Stimulated activated CD4-positive, alpha-beta T cell treated with anti-CD3 and anti-CD28 coated beads, Interleukin-2, amount 100 ng/mL, for 4 hours (primary cell): ENCODE measurements around the gene GBGT1.

Experiments used
- DNase-seq: peaks from one replicate; pipeline ENCODE4 v3.0.0-alpha.2; 2020; ENCODE audit warnings: low read depth

The GBGT1 gene

GRCh38 chr9:133162861-133163503 is 732 bp downstream of the GBGT1 start:
- DNase-seq = no peak

- DNase-seq = no peak
These were observed 2.2 kb downstream of the GBGT1 start for GRCh38 chr9:133161547-133161950.

- DNase-seq = no peak
These were observed 2.8 kb downstream of the GBGT1 start for GRCh38 chr9:133160742-133161546.

DNA sequence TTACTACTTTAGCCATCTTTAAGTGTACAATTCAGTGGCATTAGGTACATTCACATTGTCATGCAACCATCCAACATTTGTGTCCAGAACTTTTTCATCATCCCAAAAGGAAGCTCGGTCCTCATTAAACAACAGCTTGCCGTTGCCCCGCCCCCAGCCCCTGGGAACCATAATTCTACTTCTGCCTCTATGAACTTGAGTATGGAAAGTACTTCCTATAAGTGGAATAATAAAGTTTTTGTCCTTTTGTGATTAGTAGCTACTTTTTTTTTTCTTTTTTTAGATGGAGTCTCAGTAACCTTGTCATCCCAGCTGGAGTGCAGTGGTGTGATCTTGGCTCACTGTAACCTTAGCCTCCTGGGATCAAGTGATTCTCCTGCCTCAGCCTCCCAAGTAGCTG is 5.0 kb downstream of the GBGT1 start:
- no peak for DNase-seq

DNA sequence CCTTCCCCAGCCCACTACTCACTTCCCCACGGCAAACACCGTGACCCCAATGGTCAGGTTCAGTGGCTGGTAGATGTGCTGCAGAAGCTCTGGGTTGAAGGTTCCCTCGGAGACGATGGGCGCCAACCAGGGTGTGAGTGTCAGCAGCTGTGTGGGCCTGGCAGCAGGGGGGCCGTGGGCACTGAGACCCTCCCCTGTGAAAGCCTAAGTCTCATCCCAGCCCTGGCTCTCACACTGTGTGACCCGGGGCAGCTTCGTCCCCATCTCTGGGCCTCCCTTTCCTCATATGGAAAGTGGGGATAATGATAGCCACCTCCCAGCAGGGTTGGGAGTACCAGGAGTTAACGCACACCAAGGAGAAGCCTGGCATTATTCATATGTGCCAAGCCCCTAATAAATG is 8.6 kb downstream of the GBGT1 start:
- DNase-seq = no peak

- no peak for DNase-seq
These were observed 9.4 kb downstream of the GBGT1 start for GRCh38 chr9:133154097-133154989.

GRCh38 chr9:133153227-133154096 is 10.3 kb downstream of the GBGT1 start:
- no peak for DNase-seq

DNA sequence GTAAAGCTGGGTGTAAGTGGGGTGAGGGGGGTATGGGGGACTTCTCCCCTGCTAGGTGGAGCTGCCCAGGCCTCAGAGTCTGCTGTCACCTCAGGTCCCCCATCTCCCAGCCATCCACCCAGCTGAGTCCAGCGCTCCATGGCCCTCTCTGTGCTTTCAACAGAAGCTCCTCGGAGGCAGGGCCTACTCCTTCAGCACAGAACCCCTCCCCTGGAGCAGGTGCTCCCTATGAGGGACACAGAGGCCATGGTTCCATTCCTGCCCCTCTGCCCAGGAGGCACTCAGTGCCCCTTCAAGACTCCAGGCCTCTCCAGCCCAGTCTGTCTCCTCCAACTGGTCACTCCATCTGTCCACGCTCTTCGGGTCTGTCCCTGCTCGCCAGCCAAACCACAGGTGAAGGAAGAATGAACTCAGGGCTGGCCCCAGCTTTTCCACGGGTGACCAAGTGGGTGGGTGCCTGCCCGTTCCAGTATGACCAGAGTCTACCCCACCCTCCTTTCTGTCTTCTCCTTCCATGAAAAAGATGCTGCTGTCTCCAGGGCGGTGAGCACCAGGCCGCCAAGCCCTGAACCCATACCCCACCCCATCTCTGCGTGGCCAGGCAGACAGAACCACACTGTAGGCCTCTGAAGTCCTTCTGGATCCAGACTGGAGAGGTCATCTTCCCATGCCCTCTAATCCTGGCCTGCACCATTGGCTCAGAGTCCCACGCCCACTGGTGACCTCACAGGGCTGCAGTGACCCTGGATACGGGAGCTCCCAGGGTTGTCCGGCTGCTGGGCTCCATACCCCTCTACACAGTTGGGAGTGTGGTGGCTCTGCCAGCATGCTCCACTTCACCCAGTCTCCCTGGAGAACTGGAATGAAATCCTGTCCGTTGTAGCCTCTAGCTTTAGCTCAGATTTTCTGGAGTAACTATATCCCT is 11.9 kb downstream of the GBGT1 start:
- DNase-seq = no peak

GRCh38 chr9:133151041-133151440 is 12.7 kb downstream of the GBGT1 start:
- no peak for DNase-seq

DNA sequence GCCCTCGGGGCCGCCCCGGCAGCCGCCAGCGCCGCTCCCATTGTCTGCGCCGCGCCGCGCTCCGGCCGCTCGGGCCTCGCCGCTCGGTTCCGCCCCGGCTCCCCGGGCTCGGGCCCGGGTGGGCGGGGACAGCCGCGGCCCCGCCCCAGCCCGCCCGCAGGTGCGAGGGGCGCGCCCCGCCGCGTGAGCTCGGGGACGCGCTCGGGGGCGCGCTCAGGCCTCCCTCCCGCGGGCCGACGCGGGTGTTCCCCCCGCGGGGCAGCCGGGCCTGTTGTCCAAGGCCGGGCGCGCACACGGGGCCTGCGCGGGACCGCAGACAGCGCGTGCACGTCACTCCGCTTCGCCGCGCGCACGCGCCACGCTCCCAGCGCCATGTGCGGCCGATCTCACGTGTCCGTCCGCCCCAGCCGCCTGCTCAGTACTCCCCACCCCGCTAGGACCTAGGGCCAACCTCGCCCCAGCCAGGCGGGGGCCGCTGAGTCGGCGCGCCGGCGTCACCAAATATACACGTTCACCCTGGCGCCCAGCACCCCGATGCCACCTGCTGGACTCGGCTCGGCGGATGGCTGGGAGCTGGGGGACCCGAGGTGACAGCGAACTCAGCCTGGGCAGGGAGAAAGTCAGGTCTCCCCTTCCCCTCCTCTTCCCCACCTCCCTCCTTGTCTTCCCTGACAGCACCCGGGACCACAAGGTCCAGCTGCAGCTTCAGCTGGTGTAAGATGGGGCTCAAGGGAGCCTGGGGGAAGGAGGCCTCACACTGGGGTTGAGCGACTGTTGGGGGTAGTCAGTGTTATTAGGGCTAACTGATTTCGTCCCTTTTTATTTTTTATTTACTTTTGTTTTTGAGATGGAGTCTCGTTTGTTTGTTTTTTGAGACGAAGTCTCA is 14.3 kb downstream of the GBGT1 start:
- peak; percentile 70 for DNase-seq

- peak; percentile 35 for DNase-seq
These were observed 15.2 kb downstream of the GBGT1 start for GRCh38 chr9:133148199-133149129.

GRCh38 chr9:133147412-133148198 is 16.1 kb downstream of the GBGT1 start:
- DNase-seq = peak; percentile 73

DNA sequence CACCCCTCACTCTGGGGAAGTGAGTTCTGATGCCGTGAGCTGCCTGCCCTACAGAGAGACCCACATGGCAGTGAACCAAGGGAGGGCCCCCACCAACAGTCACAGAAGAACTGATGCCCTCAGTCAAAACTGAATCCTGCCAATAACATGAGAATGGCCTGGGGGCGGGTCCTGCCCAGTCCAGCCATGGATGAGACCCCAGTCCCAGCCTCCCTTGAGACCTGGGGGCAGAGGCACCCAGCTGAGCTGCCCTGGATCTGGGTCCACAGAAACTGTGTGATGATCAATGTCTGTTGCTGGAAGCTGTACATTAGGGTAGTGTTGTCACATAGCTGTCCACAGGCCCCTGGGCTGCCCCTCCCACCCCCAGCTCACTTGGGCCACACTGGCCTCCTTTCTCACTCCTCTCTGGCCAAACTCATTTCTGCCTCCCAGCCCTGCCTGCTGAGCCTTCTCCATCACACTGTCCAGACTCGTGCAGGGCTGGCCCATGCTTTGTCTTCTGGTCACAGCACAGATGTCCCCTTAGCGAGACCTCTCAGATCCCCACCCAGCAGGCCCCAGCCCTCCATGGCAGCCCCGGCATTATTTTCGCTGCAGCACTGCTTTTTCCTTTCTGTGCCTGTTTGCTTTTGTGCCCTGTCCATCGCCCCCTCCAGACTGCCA is 16.8 kb downstream of the GBGT1 start:
- no peak for DNase-seq

GRCh38 chr9:133144904-133145851 is 18.5 kb downstream of the GBGT1 start:
- no peak for DNase-seq

DNA sequence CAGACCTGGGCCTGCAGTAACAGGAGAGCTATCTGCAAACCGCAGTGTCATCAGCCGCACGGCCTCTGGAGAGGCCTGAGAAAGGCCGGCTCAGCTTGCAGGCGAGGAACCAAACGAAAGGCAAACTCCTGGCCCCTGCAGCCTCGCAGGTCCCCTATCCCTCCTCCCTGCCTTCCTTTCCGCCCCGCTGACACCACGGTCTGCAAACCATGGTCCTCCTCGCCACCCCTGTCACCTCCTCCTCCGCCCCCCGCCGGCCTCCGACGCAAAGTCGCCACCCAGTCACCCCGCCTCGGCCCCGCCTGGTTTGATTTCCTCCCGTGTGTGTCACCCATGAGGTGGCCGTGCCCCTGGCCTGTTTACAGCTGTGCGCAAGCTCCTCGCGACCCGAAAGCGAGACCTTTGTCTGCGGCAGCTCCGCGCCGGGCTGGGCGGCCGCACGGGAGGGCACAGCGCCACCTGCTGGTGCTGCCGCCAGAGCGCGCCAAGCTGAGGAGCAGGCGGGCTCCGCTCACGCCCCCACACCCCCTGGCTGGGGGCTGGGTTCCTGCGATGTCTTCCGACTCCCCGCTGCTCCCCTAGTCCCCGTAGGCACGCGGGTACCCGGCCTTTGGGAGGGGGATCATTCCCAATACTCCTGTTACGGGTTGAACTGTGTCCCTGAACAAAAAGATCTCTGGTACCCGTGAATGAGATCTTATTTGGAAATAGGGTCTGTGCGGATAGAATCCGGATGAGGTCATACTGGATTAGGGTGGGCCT is 19.4 kb downstream of the GBGT1 start:
- peak; percentile 88 for DNase-seq
